Measurements from ENCODE around the gene GBA2.
A peak's percentile ranks its signal among the peaks of the same experiment; 100 is the strongest.

The GBA2 gene

DNA sequence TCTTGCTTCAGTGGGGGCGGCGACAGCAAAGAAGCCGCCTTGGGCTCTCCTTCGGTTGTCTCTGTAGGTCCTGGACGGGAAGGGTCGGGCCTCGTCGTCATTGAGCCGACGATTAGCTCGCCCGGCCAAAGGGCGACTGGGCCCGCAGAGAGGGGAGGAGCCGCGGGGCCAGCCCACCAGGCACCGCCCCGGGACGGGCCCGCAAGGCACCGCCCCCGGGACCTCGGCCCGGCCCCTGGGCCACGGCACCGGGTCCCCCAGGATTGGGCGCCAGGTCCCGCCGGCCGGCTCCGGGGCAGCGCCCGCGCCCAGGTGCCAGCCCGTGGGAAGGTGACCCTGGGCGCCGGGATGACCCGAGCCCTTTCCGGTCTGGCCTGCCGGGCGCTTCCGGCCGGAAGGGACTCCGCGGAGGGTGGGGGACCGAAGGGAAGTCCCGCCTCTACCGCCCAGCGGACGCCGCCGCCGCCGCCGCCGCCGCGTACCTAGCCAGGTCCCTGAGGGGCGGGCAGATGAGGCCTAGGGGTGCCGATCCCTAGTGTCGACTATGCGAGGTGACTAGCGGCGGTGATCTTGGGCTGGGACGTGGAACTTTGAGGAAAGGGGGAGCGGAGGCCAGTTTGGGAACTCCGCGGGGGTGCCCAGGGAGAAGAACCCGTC lies at the start of gene GBA2, which contains the start of gene RGP1:
Gene GBA2 (minus strand): TSS at position 371 of the 657 bp plus-strand sequence. CDS start 524 bp downstream, outside the sequence.
Gene RGP1 (plus strand): TSS at position 430 of the 657 bp plus-strand sequence. CDS start 469 bp downstream, outside the sequence.
- peak; percentile 61 for DNase-seq (ENCODE audit: low read depth)

DNA sequence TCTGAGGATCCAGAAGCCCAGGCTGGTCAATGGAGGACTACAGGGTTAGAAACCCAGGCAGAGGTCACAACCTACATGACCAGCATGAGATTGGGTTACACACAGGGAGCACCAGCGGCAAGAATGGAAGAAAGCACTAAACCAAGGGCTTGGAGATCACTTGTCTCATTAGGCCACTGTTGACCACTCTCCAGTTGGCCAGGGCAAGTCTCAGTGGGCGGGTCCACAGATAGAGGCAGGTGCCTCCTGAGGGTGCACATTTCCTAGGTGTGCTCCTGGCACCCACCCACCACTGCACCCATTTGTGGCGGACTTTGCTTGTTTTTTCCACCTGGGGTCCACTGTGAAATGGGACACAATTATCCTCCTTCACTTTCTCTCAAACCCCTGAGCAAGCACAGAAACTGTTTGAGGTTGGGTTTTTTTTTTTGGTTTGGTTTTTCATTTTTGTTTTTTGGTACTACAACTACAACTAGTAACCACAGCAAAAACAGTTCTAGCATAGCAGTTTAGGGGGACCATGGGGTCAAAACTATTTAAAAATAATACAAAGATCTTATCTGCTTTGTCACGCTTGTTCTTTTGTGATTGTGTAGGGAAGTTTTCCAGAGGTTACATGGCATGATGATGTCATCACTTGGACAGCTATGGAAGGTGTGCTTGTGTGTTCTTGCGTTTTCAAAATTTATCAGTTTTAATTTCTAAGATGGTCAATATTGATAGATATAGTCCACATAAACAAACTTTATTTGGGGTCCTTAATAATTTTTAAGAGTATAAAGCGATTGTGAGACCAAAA lies 48.5 kb upstream of the GBA2 start:
- no peak for DNase-seq (ENCODE audit: low read depth)

DNA sequence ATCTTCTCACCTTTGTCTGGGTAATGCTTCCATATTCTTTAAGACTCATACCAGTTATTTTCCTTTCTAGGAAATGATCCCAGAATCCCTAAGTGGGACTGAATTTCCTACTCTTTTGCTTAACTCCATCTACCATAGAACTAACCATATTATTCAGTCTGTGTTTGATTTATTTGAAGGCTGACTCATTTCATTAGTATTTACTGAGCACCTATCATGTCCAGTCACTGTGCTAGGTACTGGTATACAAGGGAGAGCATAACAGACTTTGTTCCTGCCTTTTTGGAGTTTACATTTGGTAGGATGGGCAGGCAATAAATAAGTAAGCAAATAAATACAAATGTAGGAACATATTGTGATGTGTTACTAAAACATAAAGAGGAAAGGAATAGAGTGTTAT lies 46.7 kb upstream of the GBA2 start:
- DNase-seq (ENCODE audit: low read depth) = no peak

DNA sequence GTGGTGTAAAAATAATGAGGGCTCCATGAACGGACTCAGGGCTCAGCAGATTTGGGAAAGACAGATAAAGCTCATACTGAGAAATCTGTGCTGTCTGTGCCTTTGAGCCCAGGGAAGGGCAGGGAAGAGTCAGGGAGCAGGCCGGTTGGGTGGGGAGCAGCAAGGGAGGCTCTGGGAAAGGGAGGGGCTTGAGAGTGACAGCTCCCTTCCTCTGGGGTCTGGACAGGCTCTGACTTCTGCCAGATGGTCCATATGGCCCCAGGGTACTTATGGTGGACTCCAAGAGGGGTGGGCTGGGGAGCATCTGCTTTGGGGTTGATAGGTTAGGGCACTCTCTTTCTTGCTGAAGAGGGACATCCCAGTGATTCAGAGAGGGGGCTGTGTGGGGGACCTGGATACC lies 44.4 kb upstream of the GBA2 start:
- DNase-seq (ENCODE audit: low read depth) = no peak

DNA sequence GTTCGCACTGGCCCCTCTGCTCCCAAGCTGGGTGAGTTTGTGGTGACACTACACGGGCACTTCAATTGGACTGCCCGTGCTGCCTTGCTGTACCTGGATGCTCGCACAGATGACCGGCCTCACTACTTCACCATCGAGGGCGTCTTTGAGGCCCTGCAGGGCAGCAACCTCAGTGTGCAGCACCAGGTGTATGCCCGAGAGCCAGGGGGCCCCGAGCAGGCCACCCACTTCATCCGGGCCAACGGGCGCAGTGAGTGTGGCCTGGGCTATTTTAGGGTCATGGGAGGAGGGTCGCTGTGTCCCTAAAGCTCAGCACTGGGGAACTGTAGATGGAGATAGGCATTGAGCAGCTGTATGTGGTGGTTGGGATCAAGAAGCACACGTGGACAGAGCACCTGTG lies 43.8 kb upstream of the GBA2 start:
- DNase-seq (ENCODE audit: low read depth) = no peak

DNA sequence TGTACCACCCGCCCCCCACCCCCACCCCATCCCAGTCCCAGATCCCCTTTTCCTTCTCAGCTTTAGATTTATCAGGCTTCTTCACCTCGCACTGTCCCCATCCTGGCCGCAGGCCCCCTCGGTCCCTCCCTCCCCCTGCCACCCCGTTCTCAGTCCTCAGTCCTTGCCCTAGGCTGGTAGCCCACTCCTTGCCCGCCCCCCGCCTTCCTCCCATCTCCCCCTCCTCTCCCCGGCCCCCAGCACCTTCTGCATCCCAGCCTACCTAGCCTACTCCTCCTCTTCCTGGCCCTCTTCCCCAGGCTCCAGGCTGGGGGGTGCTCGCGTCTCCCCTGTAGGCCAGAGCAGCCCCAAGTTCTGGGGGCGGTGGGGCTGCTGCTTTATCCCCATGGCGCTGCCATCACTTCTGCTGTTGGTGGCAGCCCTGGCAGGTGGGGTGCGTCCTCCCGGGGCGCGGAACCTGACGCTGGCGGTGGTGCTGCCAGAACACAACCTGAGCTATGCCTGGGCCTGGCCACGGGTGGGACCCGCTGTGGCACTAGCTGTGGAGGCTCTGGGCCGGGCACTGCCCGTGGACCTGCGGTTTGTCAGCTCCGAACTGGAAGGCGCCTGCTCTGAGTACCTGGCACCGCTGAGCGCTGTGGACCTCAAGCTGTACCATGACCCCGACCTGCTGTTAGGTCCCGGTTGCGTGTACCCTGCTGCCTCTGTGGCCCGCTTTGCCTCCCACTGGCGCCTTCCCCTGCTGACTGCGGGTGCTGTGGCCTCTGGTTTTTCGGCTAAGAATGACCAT lies 43.2 kb upstream of the GBA2 start:
- no peak for DNase-seq (ENCODE audit: low read depth)

DNA sequence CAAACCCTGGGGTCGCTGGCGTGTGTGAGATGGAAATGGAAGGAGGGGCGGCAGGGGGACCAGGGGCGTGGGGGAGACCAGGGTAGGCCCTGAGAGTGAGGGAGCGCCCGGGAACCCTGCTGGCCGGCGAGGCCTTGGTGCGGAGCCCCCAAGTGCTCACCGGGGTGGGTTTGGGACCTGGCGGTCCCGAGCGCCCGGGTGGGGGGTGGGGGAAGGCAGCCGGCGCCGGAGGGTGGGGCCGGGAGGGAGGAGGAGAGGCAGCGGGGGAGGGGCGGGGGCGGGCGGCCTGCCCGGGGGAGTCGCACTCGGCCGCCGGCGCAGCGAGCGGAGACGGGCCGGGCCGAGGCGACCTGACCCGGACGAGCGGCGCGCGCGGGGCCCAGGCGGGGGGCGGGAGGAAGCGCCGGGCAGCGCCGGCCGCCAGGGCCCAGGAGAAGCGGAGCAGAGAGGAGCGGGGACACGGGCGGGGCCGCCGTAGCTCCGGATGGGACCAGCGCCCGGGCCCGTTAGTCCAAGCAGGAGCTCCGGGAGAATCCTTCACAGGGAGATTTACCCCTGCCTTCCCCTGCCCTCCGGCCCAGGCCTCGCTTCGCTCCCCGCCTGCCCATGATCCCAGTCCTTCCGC lies 42.4 kb upstream of the GBA2 start, which contains the start of gene NPR2:
Gene NPR2 (plus strand): TSS at position 295 of the 625 bp plus-strand sequence. CDS start 818 bp downstream, outside the sequence.
- no peak for DNase-seq (ENCODE audit: low read depth)

DNA sequence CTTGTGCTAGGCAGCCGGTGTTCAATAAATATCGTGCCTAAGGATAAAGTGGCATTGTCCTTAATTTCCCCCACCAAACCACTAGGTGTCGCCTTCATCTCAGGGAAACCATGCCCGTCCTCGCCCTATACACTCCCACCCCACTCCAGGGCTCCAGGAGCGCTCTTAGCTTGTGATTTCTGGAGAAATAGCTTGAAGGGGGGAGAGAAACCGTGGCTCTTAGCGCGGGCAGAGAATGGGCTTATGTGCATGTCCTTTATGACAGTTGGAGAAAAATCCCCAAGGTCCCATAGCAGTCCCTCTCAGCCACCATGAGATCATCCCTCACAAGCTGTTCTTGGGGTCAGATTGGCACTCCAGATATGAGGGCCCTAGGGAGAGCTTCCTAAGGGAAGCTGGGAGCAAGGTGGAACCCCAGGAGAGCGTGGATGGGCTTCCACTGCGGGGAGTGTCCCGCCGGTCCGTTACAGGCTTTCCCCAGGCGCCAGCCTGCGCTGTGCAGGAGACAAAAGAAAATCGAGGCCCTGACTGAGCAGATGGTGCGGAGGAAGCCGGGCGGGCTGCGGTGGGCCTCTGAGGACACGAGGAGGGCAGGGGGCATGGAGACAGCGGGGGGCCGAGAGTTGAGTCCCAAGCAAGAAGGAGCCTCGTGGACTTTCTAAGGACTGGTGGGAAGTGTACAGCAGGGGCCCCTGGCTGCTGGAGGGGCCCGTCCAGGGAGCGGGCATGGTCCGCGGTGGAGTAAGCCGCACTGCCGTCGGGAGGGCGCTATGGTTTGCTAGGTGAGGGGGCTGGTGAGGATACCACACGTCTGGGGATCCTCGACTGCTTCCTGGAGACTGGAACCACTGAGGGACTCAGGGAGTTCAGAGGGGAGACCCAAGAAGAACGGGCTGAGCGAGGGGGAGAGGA lies 41.6 kb upstream of the GBA2 start:
- DNase-seq (ENCODE audit: low read depth) = peak; percentile 82

DNA sequence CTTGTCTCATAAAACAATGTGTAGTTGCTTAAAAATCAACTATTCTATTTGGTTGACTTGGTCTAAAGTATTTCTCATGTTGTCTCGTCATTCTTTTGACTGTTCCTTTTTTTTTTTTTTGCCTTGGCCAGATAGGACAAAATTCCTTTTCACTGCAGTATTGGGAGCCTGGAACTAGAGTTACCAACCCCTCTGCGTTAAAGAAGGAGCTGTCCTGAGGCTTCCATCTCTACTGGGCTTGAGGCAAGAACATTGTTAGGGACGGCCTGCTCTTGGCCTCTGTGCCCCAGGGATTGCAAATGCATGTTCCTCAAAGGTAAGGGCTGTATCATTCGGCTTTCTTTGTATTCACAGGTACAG lies 41.0 kb upstream of the GBA2 start:
- no peak for DNase-seq (ENCODE audit: low read depth)

DNA sequence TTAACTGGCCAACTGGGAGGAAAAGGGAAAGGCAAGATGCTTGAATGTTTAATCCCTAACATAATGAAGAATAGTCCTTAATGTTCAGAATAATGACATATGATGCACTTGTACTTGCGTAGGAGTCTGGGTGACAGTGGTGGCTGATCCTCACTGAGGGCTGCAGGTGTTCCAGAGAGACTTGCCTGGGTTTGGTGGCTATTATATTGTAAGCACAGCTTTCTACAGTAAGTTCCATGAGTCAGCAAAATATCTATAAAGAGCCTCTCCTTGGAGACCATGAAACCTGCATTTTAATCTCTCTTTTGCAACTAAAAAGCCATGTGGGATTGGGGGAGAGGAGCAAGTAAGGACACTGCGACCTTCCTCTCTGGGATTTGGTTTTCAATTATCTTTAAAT lies 40.5 kb upstream of the GBA2 start:
- DNase-seq (ENCODE audit: low read depth) = no peak

DNA sequence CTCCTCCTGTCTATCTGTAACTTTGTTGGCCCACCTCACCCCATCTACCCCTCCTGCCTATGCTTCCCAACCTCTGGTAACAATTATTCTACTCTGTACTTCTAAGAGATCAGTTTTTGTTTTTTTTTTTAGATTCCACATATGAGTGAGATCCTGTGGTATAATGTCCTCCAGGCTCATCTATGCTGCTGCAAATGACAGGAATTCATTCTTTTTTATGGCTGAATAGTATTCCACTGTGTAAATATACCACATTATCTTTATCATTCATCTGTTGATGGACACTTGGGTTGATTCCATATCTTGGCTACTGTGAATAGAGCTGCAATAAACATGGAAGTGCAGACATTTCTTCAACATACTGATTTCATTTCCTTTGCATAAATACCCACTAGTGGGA lies 34.4 kb upstream of the GBA2 start:
- DNase-seq (ENCODE audit: low read depth) = no peak

DNA sequence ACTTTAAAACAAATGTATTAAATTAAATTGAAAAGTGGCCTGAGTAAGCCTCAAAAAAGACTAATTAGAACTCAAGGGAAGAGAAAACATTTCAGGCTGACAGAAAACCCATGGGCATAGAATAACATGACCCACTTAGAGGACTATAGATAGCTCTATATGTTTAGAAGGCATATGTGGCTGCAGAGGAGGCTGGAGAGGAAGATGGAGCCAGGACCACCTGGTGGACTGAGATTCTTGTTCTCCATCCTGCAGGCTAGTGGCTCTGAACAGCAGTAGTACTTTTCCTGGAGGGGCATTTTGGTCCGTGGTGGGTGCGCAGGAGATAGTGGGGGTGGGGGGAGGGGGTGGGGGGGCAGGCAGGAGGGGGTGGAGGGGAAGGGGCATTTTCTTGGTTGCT lies 32.0 kb upstream of the GBA2 start:
- DNase-seq (ENCODE audit: low read depth) = no peak

DNA sequence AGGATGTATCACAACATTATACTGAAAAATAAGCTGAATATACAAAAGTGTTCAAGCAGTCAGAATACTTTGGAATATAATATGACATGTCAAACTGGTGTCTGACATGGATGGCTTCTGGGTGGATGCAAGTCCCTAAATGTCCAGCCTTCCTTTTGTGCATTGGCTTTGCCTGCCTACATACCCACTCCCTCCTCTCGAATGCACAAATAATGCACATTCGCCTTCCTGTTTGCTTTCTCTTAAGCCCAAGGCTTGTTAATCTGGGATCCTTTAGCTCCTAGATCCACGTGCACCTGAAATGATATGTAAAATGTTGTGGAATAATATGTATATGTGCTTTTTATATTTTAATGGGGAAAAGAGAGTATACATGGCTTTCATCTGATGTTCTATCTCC lies 29.5 kb upstream of the GBA2 start:
- DNase-seq (ENCODE audit: low read depth) = no peak

DNA sequence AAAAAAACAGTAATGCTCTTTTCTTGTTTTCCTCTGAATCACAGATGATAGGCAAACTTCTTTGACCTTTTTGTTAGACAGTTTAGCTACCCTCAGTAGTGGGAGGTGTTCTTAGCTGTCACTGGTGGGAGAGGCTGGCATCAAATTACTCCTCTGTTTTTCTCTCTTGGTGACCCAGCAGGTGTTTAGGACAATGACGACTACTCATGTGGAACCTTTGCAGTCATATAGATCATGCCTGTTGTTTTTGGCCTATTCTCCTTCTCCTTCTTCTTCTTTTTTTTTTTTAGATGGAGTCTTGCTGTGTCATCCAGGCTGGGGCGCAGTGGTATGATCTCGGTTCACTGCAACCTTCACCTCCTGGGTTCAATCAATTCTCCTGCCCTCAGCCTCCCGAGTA lies 27.0 kb upstream of the GBA2 start:
- DNase-seq (ENCODE audit: low read depth) = no peak

DNA sequence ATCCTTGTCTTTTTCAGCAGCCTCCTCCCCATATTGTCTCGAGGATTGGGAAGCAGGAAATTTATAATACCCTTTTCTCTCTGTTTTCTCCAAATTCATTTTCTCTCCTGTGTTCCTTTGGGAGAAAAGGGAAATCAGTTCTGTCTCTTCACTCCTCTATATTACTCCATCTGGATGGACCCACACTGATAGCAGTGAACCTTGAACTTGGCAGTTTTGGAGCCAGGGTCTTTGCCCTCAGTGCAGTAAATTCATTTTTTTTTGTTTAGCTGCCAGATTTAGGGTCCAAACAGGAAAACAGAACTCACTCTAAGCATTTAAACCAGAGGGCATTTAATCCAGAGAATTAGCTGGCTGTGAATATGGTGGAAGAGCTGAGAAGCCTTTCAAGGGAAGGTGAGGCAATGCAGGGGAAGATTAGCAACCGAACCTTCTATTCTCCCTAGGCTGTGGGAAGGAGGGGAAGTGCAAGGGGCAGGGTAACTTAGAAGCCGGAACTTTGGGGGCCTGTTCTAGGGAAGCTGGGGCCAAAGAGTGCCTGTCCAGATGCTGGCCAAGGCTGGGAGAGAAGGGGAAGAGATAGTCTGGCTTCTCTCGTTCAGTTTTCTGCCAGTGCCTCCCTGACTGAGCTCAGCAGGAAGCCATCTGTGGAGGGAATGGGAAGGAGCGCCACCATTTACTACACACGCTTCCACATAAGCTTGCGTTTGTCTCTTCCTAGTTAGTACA lies 26.0 kb upstream of the GBA2 start:
- no peak for DNase-seq (ENCODE audit: low read depth)

DNA sequence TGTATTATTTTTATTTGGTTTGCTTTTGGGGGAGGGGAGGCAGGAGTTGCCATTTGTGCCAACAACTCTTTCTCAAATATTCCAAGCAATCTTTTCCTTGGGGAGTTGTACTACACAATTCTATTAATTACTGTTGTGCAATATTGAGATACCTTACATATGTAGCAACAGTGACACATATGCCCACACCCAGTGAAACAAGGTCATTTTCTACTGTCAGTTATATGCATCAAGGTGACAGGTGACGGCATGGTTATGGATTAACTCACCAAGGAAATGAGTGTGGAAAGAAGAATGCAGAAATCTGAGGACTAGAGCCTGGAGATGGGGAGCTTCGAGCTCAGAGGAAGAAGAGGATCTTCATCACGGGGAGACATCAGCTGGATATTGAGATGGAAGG lies 22.9 kb upstream of the GBA2 start:
- no peak for DNase-seq (ENCODE audit: low read depth)

DNA sequence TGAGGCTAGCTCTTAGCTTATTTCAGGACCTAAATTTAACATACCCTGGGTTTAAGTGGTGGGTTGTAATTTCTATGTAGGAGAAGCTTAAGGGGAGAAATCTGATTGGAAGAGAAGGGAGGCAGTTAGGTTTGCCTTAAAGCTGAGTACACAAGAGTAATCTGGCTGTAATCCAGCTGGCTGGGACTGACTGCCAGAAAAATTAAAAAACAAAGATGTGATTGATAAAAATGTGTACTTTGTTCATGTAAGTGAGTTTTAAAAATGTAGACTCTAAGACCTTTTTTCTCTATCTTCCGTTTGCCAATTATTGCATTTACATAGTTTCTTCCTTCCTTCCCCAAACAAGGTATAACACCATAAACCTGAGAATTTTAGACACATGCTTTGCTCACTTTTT lies 22.5 kb upstream of the GBA2 start:
- peak; percentile 60 for DNase-seq (ENCODE audit: low read depth)

DNA sequence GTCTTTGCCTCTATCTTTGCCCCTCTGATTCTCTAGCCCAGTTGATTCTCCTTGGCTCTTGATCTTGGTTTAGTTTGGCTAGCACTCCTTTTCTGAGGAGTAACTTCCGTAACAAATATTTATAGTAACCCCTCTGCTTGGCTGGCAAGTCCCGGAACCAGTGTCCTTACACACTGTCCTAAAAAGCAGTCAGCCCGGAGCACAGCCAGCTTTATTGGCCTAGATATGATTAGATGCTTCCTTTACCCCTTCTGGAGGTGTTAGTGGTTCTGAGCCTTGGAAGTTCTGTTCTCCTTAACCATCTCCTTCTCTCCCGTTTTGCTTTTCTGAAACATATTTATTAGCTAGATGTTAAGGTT lies 22.0 kb upstream of the GBA2 start:
- DNase-seq (ENCODE audit: low read depth) = no peak

DNA sequence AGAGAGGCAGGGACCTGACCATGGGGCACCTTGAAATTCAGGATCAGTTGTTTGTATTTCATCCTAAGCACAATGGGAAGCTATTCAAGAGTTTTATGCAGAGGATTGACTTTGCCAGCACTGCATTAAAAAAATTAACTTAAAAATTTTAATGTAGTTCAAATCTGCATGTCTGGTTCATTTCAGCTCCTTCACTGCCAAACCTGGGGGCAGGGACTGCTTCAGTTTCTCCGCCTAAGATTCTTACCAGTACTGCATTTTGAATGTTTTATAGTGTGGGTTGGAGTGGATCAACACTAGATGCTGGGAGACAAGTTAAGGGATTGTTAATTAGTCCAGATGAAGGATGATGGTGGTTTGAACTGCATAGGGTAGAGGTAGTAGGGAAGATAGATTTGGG lies 20.7 kb upstream of the GBA2 start:
- DNase-seq (ENCODE audit: low read depth) = no peak

DNA sequence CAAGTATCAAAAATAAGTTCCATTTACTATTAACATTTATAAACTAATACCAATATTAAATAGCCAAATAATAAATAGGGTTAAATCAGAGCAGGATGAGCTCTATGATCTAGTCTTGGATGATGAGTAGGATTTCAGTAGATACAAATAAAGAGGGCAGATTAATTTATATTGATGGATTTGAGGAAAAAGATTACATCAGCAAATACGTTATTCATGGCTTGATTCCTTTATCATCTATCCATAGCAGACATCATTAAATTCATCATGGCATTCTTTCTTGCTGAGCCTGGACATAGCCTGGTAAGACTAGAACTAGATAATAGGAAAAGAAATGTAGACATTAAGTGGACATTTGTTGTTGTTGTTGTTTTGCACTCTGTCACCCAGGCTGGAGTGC lies 18.4 kb upstream of the GBA2 start:
- DNase-seq (ENCODE audit: low read depth) = no peak

DNA sequence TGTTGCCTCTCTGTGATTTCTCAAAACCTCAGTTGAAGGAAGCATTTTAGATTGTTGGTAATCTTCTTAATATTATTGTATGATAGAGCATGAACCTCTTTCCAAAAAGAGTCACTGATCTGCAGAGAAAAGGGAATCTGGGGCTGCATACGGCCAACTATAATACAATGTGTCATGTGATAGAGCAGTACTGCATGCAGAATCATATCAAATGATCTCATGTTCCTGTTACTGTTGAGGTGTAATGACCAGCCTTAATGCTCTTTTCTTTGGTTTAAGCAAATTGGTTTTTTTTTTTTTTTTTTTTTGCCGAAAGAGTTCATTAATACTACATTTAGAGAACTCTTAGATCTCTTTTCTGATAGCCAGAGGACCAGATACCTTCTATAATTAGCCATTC lies 18.0 kb upstream of the GBA2 start:
- DNase-seq (ENCODE audit: low read depth) = no peak
